Inflammatory macrophage treated with lipopolysaccharide for 4 hours (primary cell): ENCODE data around the gene DDI2.

Experiments used
- DNase-seq: peaks from one replicate; pipeline ENCODE4 v3.0.0-alpha.2; 2020

DDI2 gene

DNA sequence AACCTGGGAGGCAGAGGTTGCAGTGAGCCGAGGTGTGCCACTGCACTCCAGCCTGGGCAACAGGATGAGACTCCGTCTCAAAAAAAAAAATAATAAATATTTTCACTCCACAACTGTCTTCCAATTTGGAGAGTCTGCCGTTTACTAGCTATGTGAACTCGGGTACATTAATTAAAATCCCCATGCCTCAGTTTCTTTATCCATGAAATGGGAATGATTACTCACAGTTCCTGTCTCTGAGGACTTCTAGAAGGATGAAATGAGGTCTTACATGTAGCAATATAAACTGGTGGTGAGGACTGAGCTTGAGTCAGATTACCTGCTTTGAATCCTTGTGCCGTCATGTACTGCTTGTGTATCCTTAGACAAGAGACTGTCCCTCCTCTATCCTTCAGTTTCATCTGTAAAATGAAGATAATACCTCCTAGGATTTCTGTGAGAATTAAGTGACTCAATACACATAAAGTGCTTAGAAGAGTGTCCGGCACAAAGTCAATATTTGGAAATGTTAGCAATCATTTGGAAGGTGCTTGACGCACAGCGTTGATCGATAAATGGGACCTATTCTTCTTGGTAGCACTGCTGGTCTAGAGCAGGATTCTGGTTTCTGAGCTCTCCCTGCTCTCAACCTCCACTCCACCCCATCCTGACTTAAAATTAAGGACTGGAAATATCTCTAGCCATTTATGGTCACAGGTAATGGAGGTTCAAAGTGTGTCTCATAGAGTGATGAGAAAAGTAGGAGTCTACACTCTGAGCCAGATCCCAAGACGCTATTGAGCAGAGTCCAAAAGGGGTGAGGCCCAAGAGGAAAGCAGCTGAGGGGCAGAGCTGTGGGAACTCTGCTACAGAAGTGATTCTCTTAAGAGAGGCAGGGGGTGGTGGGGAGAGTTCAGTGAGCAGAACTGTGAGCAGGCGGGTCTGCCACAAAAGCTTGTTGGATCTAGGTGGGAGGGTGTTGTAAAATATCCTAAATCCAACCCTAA, 11.6 kb upstream of the DDI2 start:
- DNase-seq: no peak

DNA sequence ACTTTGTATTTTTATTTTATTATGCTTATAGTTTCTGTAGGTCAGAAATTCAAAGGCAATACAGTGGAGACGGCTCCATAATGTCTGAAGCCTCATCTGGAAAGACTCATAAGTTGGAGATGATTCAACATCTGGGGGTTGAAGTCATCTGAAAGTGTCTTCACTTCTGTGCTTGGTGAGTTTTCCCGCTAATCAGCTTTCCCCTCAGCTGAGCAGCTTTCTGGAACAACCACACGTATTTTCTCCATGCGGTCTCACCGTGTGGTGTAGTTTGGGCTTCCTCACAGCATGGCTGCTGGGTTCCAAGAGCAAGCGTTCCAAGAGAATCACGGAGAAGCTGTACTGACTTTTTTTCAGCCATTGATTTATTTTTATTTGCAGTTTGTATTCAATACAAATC, 7.6 kb upstream of the DDI2 start:
- DNase-seq: no peak

DNA sequence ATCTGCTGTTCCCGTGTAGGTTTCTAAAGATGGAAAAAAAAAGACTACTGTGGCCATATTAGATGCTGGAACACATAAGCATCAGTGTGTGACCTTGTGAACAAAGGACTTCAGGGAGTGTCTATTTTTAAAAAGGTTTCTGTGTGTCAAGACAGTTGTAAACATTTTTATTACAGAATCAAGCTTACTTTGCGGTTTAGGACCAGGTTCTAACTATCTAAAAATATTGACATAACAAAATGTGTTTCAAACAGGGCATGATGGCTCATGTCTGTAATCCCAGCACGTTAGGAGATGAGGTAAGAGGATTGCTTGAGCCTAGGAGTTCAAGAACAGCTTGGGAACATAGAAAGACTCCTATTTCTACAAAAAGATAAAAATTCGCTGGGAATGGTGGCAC, 7.1 kb upstream of the DDI2 start:
- DNase-seq: no peak

DNA sequence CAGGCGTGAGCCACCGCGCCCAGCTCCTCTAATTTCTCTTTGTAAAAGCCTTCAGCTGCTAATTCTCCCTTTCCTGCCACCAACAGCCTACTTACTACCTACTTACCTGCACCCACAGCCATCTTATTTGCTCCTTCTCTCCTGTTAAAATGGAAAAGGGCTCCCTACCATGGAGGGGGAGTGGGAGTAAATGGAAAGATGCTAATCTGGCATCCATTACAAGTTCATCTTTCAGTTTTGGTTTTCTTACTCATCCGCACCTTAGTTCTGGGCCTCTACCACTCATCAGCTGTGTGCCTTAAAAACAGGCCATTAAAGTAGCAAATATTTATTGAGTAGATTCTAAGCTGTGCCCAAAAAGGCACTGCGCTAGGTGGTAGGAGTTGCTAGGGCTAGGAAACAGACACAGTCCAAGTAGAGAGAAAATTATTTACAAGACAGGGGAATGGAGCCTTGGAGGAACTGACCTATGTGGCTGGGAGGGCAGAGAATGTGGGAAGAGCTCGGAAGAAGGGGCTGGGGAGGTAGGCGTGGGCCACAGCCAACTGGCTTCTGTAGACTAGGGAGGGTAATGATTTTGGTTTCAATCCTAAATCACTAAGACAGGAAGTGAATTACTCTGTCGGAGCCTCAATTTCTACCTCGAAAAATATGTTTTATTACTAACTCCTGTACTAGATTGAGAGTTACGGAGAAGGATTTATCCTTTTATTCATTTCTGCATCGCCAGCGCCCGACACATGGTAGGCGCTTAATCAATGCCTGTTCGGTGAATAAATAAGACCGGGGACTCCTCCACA, 685 bp upstream of the DDI2 start:
- DNase-seq: peak; percentile 70

DNA sequence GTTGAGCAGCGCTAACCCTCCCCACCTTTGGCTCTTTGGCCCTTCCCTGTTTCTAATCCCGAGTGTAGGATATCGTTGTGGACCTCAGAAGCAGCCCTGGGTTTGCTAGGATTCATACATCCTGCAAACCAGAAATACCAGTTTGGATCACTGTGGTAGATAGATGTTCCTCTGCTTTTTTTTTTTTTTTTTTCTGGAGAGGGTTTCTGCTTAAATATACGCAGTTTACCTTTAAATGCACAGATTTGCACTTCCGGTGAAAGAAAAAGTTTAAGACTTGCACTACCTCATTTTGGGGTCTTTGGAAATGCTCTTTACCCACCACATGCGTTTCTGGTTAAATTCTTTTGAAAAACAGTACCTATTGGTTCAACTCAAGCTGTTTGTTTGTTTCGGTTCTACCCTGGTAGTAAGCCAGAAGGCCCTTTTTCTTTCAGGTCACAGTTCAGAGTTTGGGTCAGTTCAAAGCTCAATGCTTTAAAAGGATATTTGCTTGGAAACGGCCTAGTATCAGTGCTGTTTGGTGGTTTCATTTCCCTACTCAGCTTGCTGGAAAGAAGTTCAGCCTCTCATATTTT, 908 bp downstream of the DDI2 start:
- DNase-seq: peak; percentile 60

DNA sequence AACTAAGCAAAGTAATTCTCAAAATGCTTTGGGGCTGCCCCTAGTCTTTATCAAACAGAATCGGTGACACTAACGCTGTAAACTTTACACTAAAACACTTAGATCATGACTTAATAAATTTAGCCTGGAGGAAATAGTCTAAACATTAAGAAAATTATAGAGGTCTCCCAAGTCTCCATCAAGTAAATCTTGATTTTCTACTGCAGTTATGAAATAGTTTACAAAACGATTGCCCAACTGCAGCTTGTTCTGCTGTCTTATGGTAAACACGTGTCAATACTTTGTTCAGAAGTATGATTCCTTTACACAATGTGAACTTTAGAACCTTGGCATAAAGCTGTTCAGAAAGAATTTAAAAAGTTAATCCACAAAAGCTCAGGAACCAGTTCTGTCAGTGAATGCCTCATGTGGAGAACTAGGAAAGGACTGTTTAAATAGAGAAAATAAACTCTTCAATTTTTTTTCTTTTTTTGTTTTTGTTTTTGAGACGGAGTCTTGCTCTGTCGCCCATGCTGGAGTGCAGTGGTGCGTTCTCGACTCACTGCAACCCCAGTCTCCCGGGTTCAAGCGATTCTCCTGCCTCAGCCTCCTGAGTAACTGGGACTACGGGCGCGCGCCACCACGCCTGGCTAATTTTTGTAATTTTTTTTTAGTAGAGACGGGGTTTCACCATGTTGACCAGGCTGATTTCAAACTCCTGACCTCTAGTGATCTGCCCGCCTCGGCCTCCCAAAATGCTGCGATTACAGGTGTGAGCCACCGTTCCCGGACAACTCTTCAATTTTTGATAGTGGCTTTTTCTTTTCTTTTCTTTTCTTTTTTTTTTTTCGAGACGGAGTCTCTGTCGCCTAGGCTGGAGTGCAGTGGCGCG, 1.6 kb downstream of the DDI2 start:
- DNase-seq: peak; percentile 81

DNA sequence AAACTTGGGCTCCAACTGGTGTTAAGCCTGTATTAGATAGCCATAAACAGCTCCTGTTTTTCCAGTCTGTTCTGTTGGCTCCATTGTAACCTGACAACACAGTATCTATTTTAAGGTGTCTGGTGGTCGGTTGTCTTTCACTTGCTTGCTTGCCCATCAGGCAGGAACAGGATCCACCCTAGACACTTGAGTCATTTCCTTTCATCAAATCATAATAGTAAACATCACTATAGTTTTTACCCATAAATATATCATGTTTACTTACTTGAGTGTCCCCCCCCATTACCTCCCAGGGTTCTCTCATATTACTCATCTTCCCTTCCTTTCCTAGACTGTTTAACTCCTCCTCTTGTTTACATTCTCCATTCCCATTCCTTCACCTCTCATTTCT, 2.9 kb downstream of the DDI2 start:
- peak; percentile 17 for DNase-seq

DNA sequence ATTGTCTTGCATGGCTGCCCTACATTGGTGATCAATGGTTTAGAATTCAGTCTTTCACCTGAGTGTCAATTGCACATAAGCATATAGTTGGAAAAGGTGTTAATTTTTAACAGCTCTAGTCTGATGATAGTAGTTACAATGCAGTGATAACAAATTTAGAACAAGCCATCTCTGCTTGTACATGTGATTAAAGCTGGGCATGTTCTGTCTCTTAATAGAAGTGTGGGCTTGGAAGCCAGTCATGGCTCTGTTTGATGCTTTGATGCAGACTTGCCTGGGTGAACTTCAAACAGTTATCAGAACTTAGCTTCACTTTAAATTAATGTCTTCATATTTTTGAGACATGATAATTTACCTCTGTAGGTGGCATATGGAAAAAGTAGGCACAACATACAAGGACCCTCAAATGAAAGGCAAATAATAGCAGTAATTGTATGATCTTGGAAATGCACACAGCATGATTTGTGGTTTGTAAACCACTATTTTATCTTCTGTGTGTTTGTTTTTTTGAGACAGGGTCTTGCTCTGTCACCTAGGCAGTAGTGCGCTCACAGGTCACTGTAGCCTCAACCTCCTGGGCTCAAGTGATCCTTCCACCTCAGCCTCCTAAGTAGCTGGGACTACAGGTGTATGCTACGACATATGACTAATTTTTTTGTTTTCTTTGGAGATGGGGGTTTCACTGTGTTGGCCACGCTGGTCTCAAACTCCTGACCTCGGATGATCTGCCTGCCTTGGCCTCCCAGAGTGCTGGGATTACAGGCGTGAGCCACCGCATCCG, 3.8 kb downstream of the DDI2 start:
- DNase-seq: no peak

DNA sequence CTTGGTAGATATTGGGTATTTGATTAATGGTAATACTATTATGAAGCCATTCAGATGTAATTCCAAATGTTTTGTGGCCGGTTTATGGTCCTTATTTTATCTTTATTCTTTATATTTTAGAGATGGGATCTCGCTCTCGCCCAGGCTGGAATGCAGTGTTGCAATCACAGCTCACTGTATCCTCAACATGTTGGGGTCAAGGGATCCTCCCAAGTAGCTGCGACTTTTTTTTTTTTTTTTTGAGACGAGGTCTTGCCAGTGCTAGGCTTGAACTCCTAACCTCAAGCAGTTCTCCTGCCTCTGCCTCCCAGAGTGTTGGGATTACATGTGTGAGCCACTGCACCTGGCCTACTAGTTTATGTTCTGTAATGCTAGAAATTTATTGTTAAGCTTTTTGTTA, 4.7 kb downstream of the DDI2 start:
- DNase-seq: no peak

DNA sequence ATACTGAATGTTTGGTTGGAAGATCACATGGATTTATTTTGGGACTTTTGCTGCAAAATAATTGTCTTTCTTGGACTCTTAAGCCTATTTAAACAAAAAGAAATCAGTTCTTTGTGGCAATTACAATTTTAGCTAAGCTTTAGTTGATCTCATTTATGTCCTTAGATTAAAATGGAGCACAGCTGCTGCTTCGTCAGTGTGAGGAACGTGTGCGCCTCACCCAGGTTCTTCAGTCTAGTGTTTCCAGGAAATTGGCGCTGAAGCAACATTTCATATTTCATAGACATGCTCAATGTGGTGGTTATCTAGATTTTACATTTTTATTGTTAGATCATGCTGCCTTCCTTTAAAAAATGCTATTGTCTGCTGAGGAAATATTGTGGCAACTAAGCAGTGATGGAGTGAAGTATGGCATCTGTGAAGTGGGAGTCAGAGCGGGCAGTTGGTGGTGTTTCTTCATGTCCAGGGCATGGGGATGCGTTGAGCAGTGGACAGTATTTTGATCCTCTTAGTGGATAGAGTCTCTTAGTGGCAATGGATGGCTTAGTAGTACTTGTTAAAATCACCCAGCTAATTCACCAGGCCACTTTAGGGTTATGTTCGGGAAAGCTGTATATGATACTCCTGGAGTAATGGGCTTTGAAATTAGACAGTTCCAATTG, 5.6 kb downstream of the DDI2 start:
- no peak for DNase-seq

DNA sequence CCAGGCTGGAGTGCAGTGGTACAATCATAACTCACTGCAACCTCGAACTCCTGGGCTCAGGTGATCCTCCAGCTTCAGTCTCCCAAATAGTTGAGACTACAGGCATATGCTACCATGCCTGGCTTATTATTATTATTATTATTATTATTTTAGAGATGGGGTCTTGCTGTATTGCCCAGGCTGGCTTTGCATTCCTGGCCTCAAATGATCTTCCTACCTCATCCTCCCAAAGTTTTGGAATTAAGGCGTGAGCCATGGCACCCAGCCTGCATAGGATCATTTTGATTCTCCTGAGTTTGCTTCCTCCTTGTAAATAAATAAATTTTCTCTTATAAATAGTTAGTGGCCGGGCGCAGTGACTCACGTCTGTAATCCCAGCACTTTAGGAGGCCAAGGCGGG, 6.2 kb downstream of the DDI2 start:
- DNase-seq: no peak

DNA sequence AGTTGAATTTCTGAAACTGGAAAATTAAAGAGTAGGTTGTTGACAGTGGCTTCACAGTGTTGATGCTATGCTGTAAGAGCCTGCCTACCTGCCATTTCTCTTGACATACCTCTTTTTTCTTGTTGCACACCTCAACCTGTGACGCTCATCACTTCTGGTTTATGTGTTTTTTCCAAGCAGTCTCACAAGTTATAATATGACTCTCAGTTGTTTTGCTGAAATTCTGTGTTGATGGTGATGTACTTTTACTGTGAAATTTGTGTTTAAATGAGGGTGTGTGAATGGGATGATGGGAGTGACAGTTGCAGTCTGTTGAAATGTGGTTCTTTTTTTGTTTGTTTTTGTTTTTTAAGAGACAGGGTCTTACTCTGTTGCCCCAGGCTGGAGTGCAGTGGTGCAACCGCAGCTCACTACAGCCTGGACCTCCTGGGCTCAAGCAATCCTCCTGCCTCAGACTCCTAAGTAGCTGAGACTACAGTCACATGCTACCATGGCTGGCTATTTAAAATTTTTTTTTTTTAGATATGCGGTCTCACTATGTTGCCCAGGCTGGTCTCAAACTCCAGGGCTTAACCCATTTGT, 7.0 kb downstream of the DDI2 start:
- DNase-seq: no peak

DNA sequence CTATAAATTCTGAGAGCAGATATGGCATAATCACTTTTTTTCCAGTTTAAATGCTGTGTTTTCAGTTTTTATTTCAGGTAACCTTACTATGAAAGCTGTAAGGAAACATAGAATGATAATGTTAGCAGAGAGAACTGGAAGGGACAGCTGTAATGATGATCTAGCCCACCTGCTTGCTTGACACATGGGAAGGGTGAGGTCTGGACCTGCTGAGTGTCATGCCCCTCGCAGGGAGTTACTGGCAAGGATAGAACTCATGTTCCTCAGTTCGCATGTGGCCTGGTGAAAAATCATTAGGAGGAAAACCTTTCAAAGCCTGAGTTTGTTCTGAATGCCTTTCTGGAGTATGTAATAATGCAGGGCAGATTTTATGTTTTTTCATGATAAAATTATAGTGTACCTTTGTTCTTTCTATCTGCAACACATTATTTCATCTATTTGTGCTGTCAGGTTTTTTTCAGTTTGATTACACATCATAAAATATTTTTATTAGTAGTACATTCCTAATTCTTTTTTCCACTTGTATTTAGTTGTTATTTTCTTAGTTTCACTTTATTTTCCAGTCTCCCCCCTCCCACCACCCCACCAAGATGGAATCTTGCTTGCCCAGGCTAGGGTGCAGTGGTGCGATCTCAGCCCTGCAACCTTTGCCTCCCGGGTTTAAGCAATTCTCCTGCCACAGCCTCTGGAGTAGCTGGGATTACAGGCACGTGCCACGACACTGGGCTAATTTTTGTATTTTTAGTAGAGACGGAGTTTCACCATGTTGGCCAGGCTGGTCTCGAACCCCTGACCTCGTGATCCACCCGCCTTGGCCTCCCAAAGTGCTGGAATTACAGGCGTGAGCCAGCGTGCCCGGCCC, 8.0 kb downstream of the DDI2 start:
- DNase-seq: no peak

DNA sequence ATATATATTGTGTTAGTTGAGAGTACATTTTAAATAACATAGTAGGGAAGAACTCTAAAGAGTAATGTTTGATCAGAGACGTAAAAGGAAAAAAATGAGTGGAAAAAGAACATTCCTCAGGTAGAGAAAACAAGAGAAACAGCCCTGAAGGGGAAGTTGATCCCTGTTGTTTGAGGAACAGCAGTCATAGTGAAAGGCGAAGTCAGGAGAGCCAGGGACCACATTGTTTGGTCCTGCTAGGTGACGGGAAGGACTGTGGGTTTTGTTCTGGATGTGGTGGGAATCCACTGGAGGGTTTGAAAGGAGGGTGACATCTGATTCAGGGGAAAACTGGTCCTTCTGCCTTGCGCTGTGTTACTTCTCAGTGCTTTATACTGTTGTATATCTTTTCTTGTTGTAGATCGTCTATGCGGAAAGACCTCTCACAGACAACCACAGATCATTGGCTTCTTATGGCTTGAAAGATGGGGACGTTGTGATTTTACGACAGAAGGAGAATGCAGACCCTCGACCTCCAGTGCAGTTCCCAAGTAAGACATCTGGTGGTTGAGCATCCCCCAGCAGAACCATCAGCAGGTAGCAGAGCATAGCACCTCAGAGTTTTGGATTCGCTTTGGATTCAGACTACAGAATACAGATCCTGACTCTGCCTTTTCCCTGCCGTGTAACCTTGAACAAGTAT, 9.2 kb downstream of the DDI2 start:
- DNase-seq: peak; percentile 49

DNA sequence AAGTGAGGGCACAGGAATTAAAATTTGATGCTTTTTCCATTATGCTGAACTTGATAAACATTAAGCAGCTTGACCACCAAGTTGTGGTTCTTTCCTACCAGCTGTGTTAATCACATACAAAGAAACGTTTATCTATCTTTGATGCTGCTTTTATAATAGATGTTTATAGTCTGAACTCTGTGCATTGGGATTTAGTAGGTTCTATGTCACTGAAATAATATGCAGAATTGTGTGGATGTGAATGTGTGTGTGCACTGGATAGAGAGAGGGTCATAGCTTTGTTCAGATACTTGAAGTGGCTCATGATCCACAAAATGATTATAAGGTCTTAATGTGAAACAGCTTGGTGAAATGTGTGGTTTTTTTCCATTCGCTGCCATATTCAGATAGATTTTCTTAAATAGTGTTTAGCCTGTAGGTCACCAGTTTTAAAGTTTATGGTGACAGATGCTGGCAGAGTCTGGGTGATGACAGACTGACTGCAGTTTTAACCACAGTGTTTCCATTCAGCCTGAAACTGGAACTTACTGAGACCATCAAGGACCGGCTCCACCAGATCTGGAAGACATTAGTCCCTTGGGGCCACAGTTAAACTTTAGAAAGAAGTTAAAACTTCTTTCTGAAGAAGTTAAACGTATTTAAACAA, 10.2 kb downstream of the DDI2 start:
- DNase-seq: peak; percentile 27

DNA sequence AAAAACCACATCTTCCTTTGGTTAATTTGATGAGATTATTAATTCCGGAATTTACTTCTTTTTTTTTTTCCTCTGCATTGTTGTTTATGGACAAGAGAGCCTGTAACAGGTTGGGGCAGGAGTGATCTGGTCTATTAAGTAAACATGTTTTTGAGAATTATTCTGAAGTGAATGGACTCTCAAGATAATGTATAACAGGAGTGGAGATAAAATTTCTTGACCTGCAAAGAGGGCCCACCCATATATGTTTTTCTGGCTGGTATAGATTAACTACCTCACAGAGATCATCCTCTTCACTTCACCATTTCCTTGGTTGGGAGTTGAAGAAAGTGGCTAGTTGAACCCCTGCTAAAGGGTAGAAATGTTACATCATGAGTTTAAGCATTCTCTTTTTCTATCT, 10.7 kb downstream of the DDI2 start:
- DNase-seq: no peak

DNA sequence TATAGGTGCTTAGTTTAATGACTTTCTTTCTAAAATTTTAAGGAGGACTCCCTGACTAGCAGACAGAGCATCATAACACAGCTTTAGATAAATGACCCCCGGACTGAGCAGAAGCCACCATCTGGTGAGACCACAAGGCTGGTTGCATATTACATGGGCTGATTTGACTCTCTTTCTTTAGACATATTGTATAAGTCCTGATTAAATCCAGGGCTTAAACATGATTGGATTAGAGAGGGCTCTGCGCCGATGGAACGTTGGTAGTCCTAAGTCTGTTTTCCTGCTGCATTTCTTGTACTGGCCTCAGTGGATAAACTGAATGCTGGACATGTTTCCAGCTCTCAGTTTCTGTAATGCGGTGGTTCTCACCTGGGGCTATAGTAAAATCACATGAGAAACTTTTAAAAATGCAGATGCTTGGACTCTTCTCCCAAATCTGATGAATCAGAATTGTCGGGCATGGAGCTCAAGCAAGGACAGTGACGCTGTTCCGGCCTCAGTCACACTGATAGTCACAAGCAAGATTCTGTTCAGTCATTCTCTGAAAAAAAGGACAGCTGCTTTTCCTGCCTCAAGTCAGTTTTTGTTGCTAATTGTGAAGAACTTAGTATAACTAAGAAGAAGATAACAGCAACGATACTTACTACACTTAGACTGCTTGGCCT, 16.6 kb downstream of the DDI2 start:
- no peak for DNase-seq

DNA sequence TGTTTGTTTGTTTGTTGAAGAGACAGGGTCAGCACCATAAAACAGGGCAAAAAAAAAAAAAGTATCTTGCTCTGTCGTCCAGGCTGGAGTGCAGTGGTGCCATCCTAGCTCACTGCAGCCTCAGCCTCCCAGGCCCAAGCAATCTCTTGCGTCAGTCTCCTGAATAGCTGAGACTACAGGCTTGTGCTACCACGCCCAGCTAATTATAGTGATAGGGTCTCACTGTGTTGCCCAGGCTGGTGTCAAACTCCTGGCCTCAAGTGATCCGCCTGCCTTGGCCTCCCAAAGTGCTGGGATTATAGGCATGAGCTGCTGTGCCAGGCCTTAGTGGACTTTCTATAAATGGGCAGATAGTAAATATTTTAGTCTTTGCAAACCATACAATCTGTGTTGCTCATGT, 19.2 kb downstream of the DDI2 start:
- DNase-seq: no peak
